Activated CD4-positive, alpha-beta T cell treated with anti-CD3 and anti-CD28 coated beads, Interleukin-2, Interleukin-6, amounts not matched to agents 100 ng/mL and 50 ng/mL, durations not matched to agents 16 hours and 8 hours (primary cell): ENCODE data around the gene SUCLG2.
"Not testable (repeated sequence)": the region's sequence is repeated elsewhere in the genome, so short reads cannot be mapped to it uniquely, and the experiment has no call there.

Experiments used
- DNase-seq: peaks from one replicate; pipeline ENCODE4 v3.0.0-alpha.2; 2020

Gene SUCLG2

GRCh38 chr3:67551361-67552016, 102.9 kb downstream of the SUCLG2 start:
- DNase-seq = no peak

GRCh38 chr3:67550541-67550940, 103.9 kb downstream of the SUCLG2 start:
- no peak for DNase-seq

- DNase-seq = not testable (repeated sequence)
These were observed 111.7 kb downstream of the SUCLG2 start for GRCh38 chr3:67542502-67543250.

GRCh38 chr3:67540198-67540894, 114.1 kb downstream of the SUCLG2 start:
- no peak for DNase-seq

- DNase-seq = not testable (repeated sequence)
These were observed 117.2 kb downstream of the SUCLG2 start for GRCh38 chr3:67537203-67537602.

- DNase-seq = no peak
These were observed 119.4 kb downstream of the SUCLG2 start for GRCh38 chr3:67535006-67535405.

- no peak for DNase-seq
These were observed 119.8 kb downstream of the SUCLG2 start for GRCh38 chr3:67534594-67534993.

GRCh38 chr3:67531181-67532101, 123.0 kb downstream of the SUCLG2 start:
- no peak for DNase-seq

GRCh38 chr3:67529915-67530314, 124.5 kb downstream of the SUCLG2 start:
- no peak for DNase-seq

GRCh38 chr3:67529337-67529736, 125.1 kb downstream of the SUCLG2 start:
- no peak for DNase-seq

GRCh38 chr3:67526246-67526645, 128.2 kb downstream of the SUCLG2 start:
- no peak for DNase-seq

- DNase-seq = no peak
These were observed 130.4 kb downstream of the SUCLG2 start for GRCh38 chr3:67524046-67524445.

- DNase-seq = no peak
These were observed 132.3 kb downstream of the SUCLG2 start for GRCh38 chr3:67522081-67522480.

- DNase-seq = no peak
These were observed 133.3 kb downstream of the SUCLG2 start for GRCh38 chr3:67521053-67521646.

GRCh38 chr3:67518236-67518635, 136.2 kb downstream of the SUCLG2 start:
- no peak for DNase-seq

GRCh38 chr3:67517781-67518180, 136.6 kb downstream of the SUCLG2 start:
- DNase-seq = no peak

- DNase-seq = no peak
These were observed 137.9 kb downstream of the SUCLG2 start for GRCh38 chr3:67516496-67516895.

GRCh38 chr3:67515778-67516177, 138.6 kb downstream of the SUCLG2 start:
- DNase-seq = no peak

GRCh38 chr3:67509471-67510075, 144.8 kb downstream of the SUCLG2 start:
- no peak for DNase-seq

GRCh38 chr3:67507584-67507983, 146.8 kb downstream of the SUCLG2 start:
- no peak for DNase-seq

GRCh38 chr3:67500709-67501108, 153.7 kb downstream of the SUCLG2 start:
- DNase-seq = no peak

GRCh38 chr3:67497746-67498145, 156.7 kb downstream of the SUCLG2 start:
- no peak for DNase-seq
